ENCODE data around the gene SOX2. TPM values are rescaled to one million over a fixed set of nuclear protein-coding genes. Genes with fewer than 3 reads are reported as not detected.

SOX2 gene
- total RNA-seq, 4 donors from 2014 or later = 0.57 to 0.67 TPM; not detected in 2

- no peak overlapping the region for H3K27ac ChIP-seq
- H3K27me3 ChIP-seq = peaks cover 0 to 31% of the 10 kb centered on the region in 2 donors
- no peaks in the 10 kb centered on the region for H3K9me3 ChIP-seq
- no peaks in the 10 kb centered on the region for H3K36me3 ChIP-seq
- DNase-seq = no peak
- TF ChIP-seq, protein P1, sequence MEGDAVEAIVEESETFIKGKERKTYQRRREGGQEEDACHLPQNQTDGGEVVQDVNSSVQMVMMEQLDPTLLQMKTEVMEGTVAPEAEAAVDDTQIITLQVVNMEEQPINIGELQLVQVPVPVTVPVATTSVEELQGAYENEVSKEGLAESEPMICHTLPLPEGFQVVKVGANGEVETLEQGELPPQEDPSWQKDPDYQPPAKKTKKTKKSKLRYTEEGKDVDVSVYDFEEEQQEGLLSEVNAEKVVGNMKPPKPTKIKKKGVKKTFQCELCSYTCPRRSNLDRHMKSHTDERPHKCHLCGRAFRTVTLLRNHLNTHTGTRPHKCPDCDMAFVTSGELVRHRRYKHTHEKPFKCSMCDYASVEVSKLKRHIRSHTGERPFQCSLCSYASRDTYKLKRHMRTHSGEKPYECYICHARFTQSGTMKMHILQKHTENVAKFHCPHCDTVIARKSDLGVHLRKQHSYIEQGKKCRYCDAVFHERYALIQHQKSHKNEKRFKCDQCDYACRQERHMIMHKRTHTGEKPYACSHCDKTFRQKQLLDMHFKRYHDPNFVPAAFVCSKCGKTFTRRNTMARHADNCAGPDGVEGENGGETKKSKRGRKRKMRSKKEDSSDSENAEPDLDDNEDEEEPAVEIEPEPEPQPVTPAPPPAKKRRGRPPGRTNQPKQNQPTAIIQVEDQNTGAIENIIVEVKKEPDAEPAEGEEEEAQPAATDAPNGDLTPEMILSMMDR (IDR thresholded peaks at IDR 0.05) = no peak
- TF ChIP-seq POLR2A (IDR thresholded peaks at IDR 0.05) = no peak
- no peak overlapping the region for H3K4me3 ChIP-seq
- H3K4me1 ChIP-seq = peaks cover 0 to 11% (median 0%) of the 10 kb centered on the region in 4 donors
These were observed 18.6 kb downstream of the SOX2 start for GRCh38 chr3:181730316-181730715.

GRCh38 chr3:181730934-181731333, 19.2 kb downstream of the SOX2 start:
- DNase-seq = no peak
- Histone ChIP-seq H3K4me1 (peaks cover 0 to 11% (median 0%) of the 10 kb centered on the region in 4 donors), H3K4me3 (no peak overlapping the region), H3K27me3 (peaks cover 0 to 25% of the 10 kb centered on the region in 2 donors), H3K9me3 (no peaks in the 10 kb centered on the region), H3K27ac (no peak overlapping the region), H3K36me3 (no peaks in the 10 kb centered on the region)
- TF ChIP-seq, protein P1 (IDR thresholded peaks at IDR 0.05) = no peak

DNA sequence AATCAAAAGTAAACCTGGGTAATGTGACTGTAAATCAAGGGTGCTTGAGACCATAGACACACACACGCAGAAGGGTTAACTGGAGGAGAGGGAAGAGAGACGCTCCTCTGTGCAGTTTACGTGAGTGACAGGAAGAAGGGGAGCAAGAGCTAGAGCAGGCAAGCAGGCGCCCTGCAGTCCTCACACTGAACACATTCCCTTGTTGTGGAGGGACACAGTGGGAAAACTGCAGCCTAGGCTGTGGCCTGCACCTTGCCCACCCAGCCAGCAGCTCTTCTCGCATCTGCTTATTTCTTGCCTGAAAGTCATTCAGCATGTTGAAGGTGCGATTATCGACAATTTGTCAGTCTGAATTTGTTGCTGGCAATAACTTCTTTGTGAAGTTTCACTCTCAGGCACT, 24.2 kb downstream of the SOX2 start:
- Histone ChIP-seq H3K4me1 (no peaks in the 10 kb centered on the region), H3K9me3 (no peaks in the 10 kb centered on the region), H3K27ac (no peak overlapping the region), H3K27me3 (no peaks in the 10 kb centered on the region), H3K4me3 (no peak overlapping the region), H3K36me3 (no peaks in the 10 kb centered on the region)
- no peak for DNase-seq
- TF ChIP-seq POLR2A (IDR thresholded peaks at IDR 0.05) = no peak
- TF ChIP-seq, protein P1 (IDR thresholded peaks at IDR 0.05) = no peak

GRCh38 chr3:181738551-181738950, 26.8 kb downstream of the SOX2 start:
- H3K4me1 ChIP-seq = no peaks in the 10 kb centered on the region
- H3K27ac ChIP-seq = no peak overlapping the region
- H3K27me3 ChIP-seq = no peaks in the 10 kb centered on the region
- no peak for TF ChIP-seq POLR2A (IDR thresholded peaks at IDR 0.05)
- TF ChIP-seq, protein P1 (IDR thresholded peaks at IDR 0.05) = no peak
- DNase-seq = no peak
- no peak overlapping the region for H3K4me3 ChIP-seq
- no peaks in the 10 kb centered on the region for H3K36me3 ChIP-seq
- H3K9me3 ChIP-seq = no peaks in the 10 kb centered on the region

- H3K9me3 ChIP-seq = no peaks in the 10 kb centered on the region
- no peak for DNase-seq
- no peaks in the 10 kb centered on the region for H3K4me1 ChIP-seq
- H3K4me3 ChIP-seq = no peak overlapping the region
- H3K36me3 ChIP-seq = no peaks in the 10 kb centered on the region
- H3K27ac ChIP-seq = no peak overlapping the region
- TF ChIP-seq POLR2A (IDR thresholded peaks at IDR 0.05) = no peak
- TF ChIP-seq, protein P1 (IDR thresholded peaks at IDR 0.05) = no peak
- no peaks in the 10 kb centered on the region for H3K27me3 ChIP-seq
These were observed 27.9 kb downstream of the SOX2 start for GRCh38 chr3:181739628-181740027.

- no peak overlapping the region for H3K4me3 ChIP-seq
- H3K27me3 ChIP-seq = no peaks in the 10 kb centered on the region
- DNase-seq = no peak
- no peaks in the 10 kb centered on the region for H3K9me3 ChIP-seq
- TF ChIP-seq, protein P1 (IDR thresholded peaks at IDR 0.05) = no peak
- TF ChIP-seq POLR2A (IDR thresholded peaks at IDR 0.05) = no peak
- no peak overlapping the region for H3K27ac ChIP-seq
- H3K4me1 ChIP-seq = no peaks in the 10 kb centered on the region
- no peaks in the 10 kb centered on the region for H3K36me3 ChIP-seq
These were observed 29.7 kb downstream of the SOX2 start for GRCh38 chr3:181741417-181741816.
